Activated T-helper 1 cell treated with Interleukin-2 at 50 U/mL for 16 hours (primary cell): ENCODE results near the gene DPH2.

Source experiments
- DNase-seq: peaks from one replicate; pipeline ENCODE4 v3.0.0-alpha.2; 2020; ENCODE audit warnings: low read depth

DPH2 gene

DNA sequence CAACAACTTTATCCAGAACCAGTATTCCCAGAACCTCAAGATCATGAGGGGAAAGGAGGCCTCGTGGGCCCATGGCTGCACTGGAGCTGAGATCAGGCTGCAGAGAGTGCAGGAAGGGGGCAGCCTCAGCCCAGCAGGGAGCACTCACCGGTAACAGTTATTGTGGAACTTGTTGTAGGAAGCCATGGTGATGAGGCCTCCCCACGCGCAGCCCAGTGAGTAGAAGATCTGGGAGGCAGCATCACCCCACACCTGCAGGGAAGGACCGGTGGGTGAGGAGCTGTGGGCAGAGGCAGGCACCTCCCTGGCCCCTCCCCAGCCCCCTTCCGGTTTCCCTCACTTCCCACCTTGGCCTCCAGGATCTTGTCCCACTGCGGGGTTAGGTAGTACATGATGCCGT is 32.4 kb downstream of the DPH2 start:
- DNase-seq, result no peak

- no peak for DNase-seq
Measured at GRCh38 chr1:44002606-44003157, 32.9 kb downstream of the DPH2 start.

GRCh38 chr1:44008259-44008658 is 38.4 kb downstream of the DPH2 start:
- DNase-seq, result no peak

- no peak for DNase-seq
Measured at GRCh38 chr1:44010935-44011471, 41.2 kb downstream of the DPH2 start.

- DNase-seq, result no peak
Measured at GRCh38 chr1:44012404-44012803, 42.6 kb downstream of the DPH2 start.

DNA sequence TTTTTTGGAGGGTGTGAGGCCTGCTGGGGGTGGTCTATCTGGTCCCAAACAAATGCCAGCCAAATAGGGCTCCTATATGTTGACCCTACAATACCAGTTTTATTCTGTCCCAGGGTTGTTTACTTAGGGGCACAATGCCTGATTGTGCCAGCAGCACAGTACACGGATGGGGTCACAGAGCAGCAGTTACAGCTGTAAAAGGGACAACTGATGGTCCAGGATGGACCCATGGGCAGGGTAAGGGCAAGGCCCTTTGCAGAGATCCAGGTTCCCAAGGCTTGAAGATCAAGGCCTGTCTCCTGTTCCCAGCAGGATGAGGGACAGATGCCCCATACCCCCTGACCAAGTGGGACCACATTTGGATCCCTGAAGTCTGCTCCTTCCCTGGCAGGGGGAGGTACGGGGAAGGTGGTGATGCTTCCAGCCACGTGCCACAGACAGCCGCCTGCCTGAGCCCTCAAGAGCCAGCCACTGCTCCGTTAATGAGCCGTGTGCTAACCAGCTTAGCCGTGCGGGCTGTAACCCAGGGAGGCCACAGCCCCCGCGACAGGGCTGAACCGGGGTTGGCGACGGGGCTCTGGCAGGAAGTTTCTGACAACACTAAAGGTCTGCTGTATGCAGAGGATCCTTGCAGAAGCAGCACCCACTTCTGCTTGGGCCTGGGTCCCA is 43.3 kb downstream of the DPH2 start:
- DNase-seq, result no peak

- DNase-seq, result no peak
Measured at GRCh38 chr1:44013949-44014348, 44.1 kb downstream of the DPH2 start.

DNA sequence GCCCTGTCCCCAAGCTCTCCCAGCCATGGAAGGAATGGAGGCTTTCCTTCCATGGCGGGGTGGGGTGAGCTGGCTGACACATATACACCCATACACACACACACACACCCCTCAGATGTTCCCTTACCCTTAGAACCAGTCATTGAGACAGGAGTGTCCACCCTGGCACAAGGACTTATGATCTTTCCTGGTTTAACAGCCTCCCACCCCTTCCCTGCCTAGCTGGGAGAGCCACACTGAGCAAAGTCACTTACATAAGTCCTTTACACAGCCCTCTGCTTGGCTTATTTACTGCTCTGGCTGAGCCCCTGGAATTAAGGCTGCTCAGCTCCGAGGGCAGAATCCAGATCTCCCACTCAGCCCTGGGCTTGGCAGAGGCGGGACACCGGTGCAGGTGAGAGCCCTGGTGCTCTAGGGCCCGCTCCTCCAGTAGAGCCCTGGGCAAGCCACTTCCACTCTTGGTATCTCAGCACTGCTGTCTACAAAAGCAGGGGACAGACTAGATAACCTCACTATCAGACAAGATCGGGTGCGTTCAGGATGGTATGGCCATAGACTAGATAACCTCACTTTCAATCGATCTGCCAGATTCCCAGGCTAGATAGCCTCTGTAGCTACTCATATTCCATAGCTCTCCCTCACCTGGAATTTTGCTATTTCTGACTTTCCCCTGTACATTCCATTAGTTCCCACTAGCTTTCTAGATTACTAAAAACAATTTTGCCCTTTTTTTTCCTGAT is 44.7 kb downstream of the DPH2 start:
- DNase-seq, result no peak

GRCh38 chr1:44015206-44015605 is 45.4 kb downstream of the DPH2 start:
- no peak for DNase-seq

GRCh38 chr1:44016041-44016889 is 46.5 kb downstream of the DPH2 start:
- no peak for DNase-seq

DNA sequence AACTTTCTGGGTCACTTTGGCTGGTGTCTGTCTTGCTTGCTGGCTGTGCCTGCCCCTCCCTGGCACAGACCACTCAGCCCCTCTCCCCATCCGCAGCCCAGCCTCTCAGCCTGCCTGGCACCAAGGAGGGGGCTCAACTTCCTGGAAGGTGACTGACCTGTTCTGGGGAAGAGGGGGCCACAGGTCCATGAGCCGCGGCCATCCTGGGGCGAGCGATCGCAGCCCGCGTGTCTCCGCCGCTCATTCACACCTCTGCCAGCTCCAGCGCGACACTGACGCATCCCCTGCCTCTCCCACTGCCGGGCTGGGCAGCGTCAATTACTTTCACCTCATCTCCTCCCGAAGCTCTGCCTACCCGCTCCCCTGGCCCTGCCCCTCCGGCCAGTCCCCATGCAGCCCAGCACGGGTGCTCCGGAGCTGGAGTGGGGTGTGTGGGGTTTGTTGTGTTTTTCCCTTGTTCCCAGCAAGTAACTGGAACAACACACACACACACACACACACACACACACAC is 47.1 kb downstream of the DPH2 start:
- no peak for DNase-seq

DNA sequence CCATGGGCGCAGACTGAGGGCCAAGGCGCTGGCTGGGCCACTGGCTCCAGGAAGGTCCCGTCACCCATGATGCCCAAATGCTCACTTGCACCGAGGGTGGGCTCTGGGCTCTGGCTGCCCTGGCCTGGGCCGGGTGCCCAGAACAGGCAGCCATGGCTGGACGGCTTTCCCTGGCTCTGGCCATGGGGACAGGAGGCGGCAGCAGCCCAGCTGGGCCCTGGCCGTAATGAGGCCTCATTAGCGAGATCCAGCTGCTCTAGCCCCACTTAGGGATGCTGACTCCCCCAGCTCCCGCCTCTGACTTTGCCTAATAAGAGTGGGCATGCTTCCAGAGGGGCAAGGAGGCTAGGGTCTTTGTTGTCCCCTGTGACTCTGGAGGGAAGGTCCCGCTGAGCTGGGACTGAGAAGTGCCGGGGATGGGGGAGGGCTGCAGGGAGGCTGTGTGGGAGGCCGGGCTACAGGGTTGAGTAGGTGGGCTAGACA is 49.7 kb downstream of the DPH2 start:
- DNase-seq, result no peak

DNA sequence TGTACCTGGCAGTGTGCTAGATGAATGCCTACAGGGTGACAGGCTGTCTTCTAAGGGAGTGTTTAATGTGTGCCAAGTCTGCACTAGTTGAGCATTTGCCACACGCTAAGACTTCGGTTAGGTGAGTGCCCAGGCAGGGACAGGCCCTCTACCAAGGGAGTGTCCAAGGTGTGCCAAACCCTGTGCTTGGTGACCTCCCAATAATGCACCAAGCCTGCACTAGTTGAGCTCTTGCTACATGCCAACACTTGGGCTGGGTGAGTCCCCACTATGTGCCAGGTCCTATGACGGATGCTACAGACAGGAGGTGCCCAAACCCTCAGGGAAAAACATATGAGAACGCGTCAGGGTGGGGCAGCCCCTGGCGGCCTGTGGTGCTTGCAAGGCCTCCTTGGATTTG is 50.7 kb downstream of the DPH2 start:
- DNase-seq, result no peak

DNA sequence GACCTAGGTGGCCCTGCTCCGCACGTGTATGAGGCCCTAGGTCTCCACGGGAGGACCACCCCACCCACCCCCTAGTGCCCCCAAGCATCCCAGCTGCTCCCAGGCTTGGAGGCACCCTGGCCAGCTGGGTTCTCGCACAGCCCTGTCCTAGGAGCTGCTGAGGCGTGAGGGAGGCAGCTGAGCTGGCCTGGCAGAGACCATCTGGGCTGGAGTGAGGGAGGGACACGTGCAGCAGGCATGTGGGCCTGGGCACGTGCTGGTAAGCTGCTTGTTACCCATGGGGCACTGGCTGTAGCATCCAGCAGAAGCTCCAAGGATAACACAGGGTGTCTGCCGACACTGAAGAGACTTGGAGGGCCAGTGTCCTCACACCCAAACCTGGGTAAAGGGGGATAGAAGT is 51.3 kb downstream of the DPH2 start:
- DNase-seq, result no peak

GRCh38 chr1:44021581-44022321 is 51.9 kb downstream of the DPH2 start:
- no peak for DNase-seq
